Heart left ventricle (tissue), 13 donors: Measurements from ENCODE around the gene DNPEP.

Experiments
- CTCF ChIP-seq, 12 donors: fragments of 200-600 bp; sonication (generic) in 4 of 12; IDR thresholded peaks; one replicate each; pipeline versions ENCODE4 v1.5.0 to v1.8.0; 2018 to 2022; ENCODE audit warnings: antibody characterized with exemption in 12 of 12, mild to moderate bottlenecking in 5 of 12
- POLR2A ChIP-seq, 2 donors: fragments of 450-650 bp; IDR thresholded peaks; one replicate each; pipeline ENCODE4 v1.6.1; 2017; ENCODE audit warnings: antibody characterized with exemption in 2 of 2, mild to moderate bottlenecking in 2 of 2, moderate library complexity in 2 of 2
- donor health status: ischemic (EF 13 %, LVEDD 7.1; RV severe dilation, severe dysfunction).
- donor health status: DM: no; HTN: yes; CAD: no.
- donor health status: DM: no; HTN: no; CAD: no.
- donor health status: ischemic (EF 25% LVEDD 6.9; RV normal size, moderate dysfunction).
- donor health status: ischemic (EF 25% LVEDD 5.7; RV mildly dilated, moderate dysfunction).
- donor health status: ischemic (EF 35%, LVEDD 5.7; RV mildly dilated, moderate dysfunction).
- donor health status: nonischemic (EF 11% LVEDD 7.7; RV severe dilation, severe dysfunction).
- donor health status: DM: yes; HTN: yes; CAD: no.
- donor health status: PGD.
- donor health status: ischemic (EF 29% LVEDD 5.4; RV normal size, mild dysfunction).
- donor health status: nonischemic (EF 23%, LVEDD 6.1; RV moderate dilation, normal function).

GRCh38 chr2:219388907-219389156 is 1.1 kb upstream of the DNPEP start:
- TF ChIP-seq POLR2A (IDR thresholded peaks at IDR 0.05), result no peak
- no peak for TF ChIP-seq CTCF (IDR thresholded peaks at IDR 0.05)
